ENCODE results near the gene DPYSL3.
"Not testable (repeated sequence)": the region's sequence is repeated elsewhere in the genome, so short reads cannot be mapped to it uniquely, and the experiment has no call there.

The DPYSL3 gene

DNA sequence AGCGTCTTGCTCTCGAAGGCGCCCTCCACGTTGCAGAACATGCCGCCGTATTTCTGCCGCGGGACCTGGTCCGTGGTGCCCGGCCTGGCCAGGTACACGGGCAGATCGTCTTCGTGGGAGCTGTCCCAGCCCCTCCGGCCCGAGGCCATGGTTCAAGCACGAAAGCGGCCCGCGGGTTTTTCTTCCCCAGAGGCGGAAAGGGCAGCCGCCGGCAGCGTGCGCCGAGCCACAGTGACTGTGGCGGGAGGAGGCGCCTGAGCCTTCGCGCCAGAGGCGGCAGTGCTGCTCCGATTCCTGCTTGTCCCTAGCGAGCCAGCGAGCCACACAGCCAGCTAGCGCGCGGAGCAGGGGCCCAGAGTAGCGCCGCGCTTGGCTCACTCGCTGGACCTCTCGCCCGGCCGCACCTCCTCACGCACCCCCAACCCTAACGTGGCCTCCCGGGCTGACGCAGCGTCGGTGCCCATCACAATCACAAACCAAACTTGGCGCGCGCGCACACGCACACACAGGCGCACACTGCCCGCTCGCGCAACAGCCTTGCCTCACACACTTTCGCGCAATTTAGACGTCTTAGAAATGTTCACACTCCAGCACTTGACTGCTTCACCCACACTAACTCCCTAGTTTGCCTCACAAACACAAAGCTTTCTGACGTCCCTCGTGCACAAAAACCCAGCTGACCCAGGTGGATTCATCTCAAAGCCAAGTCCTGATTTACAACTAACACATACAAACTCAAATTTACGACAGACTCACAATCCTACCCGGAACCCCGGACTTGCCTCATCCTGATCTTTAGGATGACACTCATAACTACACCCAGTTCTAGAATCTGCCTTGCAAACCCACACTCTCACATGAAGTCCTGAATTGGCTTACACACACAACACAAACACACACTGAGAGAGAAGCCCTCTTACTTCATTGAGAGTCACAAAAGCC is at the start of gene DPYSL3:
DPYSL3 (minus strand) TSS at position 359 of the 942 bp plus-strand sequence; CDS start at position 149, 210 bp downstream.
- peak; percentile 89 for DNase-seq (ENCODE audit: low spot score)

- DNase-seq (ENCODE audit: low spot score) = no peak
These were observed 49.0 kb upstream of the DPYSL3 start for GRCh38 chr5:147558826-147559225.

DNA sequence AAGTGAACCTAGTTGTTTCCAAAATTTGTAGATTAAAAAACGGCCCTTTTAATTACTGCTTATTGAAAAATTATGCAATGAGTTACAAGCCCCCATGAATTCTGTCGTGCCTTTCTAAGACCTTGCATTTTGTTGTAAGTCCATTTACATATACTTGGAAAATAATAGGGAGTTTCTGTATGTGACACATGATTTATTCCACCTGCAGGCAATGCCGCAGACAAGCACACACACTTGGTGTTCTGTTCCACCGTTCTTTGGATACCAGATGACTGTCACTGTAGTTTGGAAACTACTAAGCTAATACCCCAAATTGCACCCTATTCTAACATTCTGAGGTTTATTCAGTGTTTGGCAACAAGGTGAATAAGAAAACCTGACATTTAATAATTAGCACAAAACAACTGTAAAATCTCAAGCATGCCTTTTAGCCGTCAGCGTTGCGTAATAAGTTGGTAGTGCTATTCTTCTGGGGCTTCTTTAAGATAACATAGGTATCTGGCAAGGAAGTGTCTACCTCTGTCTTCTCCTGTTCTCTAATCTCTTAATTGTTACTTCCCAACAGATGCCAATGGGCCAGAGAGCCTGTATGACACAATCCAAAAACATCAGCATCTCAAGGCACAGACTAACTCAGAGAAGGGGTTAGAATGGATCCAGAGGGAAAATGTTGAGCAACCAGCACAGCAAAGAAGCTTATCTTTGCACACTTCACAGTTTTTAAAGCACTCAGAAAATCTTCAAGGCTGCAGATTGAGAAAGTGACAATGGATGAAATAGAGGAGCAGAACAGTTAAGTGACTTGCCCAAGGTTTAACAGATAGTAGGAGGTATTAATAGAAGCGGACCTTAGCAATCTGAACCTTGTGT is 48.2 kb upstream of the DPYSL3 start:
- no peak for DNase-seq (ENCODE audit: low spot score)

GRCh38 chr5:147555176-147555575 is 45.3 kb upstream of the DPYSL3 start:
- DNase-seq (ENCODE audit: low spot score) = no peak

DNA sequence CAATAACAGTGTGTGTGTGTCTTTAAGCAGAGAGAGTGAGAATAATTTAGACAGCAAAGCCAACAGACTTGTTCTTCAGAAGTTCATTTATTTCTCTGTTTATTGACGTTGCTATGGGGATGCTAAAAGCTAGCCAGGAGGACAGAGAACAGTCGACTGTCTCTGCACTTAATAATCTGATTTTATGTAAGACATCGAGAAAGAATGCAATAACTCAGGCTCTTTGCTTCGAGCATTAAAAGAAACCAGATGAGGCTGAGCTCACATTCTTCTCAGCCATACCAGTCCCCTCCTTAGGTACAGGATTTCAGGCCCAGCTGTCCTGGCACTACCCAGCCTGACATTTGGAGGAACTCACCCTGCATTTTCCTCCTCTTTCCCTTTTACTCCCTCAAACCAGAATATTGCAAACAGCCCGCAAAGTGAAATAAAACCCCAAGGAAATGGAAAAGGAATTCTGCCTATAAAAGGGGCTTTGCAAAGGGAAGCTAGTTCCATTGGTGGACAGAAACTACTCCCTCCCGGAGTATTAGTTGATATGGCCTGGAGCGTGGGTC is 44.5 kb upstream of the DPYSL3 start:
- DNase-seq (ENCODE audit: low spot score) = peak; percentile 83

- not testable (repeated sequence) for DNase-seq (ENCODE audit: low spot score)
These were observed 43.9 kb upstream of the DPYSL3 start for GRCh38 chr5:147553817-147554216.

- DNase-seq (ENCODE audit: low spot score) = no peak
These were observed 43.0 kb upstream of the DPYSL3 start for GRCh38 chr5:147552897-147553296.

DNA sequence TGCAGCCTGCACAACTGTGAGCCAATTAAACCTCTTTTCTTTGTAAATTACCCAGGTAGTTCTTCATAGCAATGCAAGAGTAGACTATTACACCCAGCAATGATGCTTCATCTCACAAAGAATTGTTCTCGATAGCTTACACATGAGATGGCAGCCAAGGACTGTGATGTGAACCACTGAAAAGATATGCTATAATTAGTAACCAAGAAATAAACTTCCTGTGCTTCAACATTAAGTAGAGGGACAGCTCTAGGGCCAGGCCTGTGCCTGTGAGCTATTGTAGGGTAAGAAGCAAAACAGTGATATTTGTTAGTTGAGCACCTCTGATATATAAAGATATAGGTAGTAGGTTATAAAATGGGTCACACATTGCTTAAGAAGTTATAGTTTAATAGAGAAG is 41.8 kb upstream of the DPYSL3 start:
- no peak for DNase-seq (ENCODE audit: low spot score)

DNA sequence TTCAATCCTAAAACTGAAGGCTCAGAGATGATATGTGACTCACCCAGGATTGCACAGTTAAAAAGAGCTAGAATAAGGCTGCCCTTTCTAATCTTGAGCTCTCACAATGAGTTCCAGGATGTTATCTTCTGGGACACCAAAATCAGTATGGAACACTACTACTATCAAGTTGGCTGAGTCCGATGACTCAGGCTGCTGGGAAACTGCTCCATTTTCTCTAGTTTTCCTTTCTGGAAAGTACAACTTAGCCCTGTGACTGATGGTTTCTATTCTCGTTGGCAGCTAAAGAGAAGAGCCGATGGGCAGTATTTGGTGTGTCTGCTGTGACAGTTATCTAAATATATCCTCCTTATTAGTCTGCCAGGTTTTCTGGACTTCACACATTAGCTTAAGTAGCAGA is 37.9 kb upstream of the DPYSL3 start:
- DNase-seq (ENCODE audit: low spot score) = no peak

- DNase-seq (ENCODE audit: low spot score) = no peak
These were observed 34.7 kb upstream of the DPYSL3 start for GRCh38 chr5:147544556-147544955.

- DNase-seq (ENCODE audit: low spot score) = no peak
These were observed 29.2 kb upstream of the DPYSL3 start for GRCh38 chr5:147539053-147539452.

DNA sequence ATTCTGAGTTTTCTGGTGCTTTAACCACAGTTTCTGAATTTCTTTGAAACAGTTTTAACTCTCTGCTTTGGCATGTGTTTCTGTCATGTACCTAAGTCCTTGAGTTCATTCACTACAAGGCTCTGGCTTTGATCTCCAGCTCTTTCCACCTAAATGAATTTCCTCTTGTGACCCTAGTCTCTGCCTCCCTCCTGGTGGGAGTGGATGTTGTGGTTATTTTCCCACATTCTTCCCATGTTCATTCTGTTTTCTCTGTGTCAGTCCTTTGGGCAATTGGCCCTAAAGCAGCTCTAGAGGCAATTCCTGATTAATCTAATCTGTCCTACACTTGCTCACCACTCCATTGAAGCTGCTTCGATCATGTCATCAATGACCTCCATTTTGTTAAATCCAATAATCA is 28.4 kb upstream of the DPYSL3 start:
- no peak for DNase-seq (ENCODE audit: low spot score)

DNA sequence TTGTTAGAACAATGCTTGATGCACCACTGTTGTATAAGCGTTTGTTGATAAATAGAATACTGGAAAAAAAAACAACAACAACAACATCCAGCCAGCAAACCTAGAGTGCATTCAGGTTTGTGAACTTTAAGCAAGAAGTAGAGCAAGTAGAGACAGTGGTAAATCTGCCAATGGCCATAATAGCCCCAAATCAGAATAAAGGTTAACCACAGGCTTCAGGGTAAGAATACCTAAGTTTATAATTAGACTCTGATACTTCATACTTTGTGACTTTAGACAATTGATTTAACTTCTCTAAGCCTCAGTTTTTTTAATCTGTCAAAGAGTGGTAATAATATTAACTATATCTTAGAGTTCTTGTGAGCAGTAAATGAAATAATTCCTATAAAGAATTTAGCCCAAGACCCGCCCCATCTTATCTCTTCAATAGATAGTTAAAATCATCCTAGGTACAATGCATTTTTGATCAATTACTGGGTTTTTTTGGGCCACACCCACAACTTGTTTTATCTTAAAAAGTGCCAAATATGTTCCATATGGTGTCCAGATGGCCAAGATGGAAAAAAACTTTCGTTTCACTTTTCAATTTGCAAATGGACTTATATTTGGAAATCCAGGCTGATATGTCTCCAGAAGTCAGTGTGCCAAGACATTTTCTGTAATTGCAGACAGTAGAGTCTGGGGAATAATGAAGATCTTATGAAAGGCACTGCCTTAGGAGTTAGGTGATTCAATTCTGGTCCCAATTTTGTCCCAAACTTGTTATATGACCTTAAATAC is 24.5 kb upstream of the DPYSL3 start:
- DNase-seq (ENCODE audit: low spot score) = no peak

DNA sequence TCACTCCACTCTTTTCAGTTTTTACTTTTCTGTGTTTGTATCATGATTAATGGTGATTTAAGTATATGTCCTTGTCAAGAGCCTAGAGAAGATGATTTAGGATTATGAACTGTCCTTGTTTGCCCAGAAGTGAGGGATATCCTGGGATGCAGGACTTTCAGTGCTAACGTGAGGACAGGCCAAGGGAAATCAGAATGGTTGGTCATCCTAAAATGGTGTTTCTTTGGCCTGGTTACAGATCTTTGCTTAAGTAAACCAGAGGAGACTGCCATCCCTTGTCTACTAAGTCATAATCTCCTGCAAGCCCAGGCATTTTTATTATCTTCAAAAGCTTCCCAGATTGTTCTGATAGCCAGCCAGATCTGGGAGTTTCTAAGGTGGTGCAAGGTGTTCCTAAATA is 22.3 kb upstream of the DPYSL3 start:
- DNase-seq (ENCODE audit: low spot score) = no peak

DNA sequence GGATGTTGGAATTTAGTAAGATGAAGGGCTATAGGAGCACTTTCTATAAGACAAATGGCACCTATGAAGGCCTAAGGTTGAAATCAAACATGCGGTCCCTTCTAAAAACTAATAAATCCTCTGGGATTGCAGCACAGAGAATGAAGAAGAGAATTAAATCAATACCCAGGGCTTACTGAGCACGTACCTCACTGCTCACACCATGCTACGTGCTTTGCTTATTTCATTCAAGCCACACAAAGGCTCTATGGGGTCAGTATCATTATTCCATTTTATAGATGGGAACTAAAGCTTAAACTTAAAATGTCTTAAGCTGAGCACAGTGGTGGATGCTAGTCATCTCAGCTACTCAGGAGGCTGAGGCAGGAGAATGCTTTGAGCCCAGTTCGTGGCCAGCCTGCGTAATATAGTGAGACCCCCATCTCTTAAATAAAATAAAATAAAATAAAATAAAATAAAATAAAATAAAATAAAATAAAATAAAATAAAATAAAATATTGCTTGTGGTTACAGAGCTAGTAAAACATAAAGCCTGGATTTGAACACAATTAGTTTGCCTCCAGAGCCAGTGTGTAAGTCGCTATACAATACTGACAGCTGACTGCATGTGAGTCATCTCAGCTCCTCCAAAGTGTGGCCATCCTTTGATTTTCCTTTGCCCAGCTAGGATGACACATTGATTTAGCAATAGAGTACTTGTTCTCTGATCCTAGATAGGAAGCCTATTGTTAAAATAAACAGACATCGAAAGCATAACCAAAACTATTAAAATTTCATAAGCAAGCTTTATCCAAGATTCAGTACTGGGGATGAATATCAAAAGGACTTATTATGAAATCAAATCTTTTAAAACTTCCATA is 20.9 kb upstream of the DPYSL3 start:
- no peak for DNase-seq (ENCODE audit: low spot score)

DNA sequence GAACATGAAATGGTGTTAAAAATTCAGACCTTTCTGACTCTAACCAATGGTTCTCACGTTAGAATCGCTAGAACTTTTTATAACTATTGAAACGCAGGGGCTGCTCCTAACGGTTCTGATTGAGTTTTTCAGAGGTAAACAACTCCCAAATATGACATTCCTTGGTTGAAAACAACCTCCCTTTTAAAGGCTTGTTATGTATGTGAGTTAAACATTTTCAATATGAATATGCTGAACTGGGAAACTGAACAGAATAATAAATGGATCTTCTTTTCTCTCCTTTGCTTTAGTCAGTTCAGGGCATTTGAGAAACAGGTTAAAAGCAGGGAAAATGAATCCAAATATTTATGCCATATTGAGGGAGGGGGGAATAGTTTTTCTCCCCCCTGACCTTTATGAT is 13.2 kb upstream of the DPYSL3 start:
- no peak for DNase-seq (ENCODE audit: low spot score)

DNA sequence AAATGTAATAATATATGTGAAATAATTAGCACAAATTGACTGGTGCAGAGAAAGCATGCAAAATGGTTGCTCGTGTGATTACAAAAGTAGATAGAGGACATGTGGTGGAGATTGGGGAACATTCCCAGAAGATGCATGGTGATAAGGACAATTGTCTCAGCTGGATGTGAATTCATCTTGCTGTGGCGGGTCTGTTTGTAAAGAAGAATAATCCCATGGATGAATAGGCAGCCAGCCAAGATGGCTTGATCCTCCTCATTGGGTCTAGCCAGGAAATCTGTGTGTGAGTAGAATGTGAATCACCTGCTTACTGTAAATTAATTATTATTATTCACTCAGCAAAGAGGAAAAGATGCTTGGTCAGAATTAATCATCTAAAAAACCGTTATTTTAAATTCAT is 12.6 kb upstream of the DPYSL3 start:
- DNase-seq (ENCODE audit: low spot score) = no peak

- no peak for DNase-seq (ENCODE audit: low spot score)
These were observed 10.6 kb upstream of the DPYSL3 start for GRCh38 chr5:147520450-147520849.

DNA sequence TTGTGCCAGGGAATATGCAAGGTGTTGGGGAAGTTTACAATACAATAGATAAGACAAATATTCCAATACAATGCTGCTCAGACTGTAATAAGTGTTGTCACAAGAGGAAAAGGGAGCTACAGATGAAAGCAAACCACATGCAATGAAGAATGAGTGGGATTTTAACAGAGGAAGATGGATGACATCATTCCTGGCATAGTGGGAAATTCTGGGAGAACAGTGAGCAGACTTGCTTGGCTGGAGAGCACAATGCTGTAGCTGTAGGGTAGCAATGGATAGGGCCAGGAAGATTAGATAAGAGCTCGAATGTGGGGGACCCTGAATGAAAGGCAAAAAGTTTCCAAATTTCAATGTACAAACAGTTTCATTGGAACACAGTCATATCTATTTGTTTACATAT is 9.5 kb upstream of the DPYSL3 start:
- DNase-seq (ENCODE audit: low spot score) = no peak

DNA sequence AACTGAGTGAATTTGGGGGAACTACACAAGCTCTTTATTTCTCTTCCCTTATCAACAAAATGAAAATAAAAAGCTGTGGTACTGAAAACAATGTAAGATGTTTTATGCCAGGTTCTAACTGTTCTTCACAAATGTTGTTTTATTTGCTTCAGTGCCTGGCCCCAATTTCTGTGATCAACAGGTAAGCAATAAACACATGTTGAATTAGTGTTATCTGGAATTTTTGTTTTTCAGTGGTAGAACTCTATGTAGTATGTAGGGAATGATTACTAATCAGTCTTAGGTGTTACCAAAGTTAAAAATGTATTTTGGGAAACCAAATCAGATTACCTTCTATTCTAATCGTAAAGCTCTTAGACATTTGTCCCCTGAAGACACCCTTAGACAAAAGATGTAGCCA is 7.5 kb upstream of the DPYSL3 start:
- DNase-seq (ENCODE audit: low spot score) = no peak

GRCh38 chr5:147515269-147515668 is 5.4 kb upstream of the DPYSL3 start:
- no peak for DNase-seq (ENCODE audit: low spot score)

All from left forelimb (tissue), 1 donor.